Measurements from ENCODE around the gene LILRB5.
"Not testable (repeated sequence)": the region's sequence is repeated elsewhere in the genome, so short reads cannot be mapped to it uniquely, and the experiment has no call there.

LILRB5 gene

GRCh38 chr19:54209811-54210494, 47.1 kb downstream of the LILRB5 start:
- peak; percentile 76 for DNase-seq

- DNase-seq: no peak
Observed at GRCh38 chr19:54209058-54209810, 47.8 kb downstream of the LILRB5 start.

GRCh38 chr19:54208784-54209057, 48.4 kb downstream of the LILRB5 start:
- no peak for DNase-seq

- DNase-seq: no peak
Observed at GRCh38 chr19:54207983-54208783, 48.9 kb downstream of the LILRB5 start.

GRCh38 chr19:54207676-54207982, 49.4 kb downstream of the LILRB5 start:
- DNase-seq: no peak

- DNase-seq: not testable (repeated sequence)
Observed at GRCh38 chr19:54207193-54207592, 49.9 kb downstream of the LILRB5 start.

GRCh38 chr19:54206831-54207177, 50.3 kb downstream of the LILRB5 start:
- DNase-seq: no peak

GRCh38 chr19:54206030-54206830, 50.8 kb downstream of the LILRB5 start:
- no peak for DNase-seq

GRCh38 chr19:54204767-54205468, 52.2 kb downstream of the LILRB5 start:
- no peak for DNase-seq

- no peak for DNase-seq
Observed at GRCh38 chr19:54203151-54203611, 53.9 kb downstream of the LILRB5 start.

GRCh38 chr19:54201980-54202379, 55.1 kb downstream of the LILRB5 start:
- no peak for DNase-seq

- no peak for DNase-seq
Observed at GRCh38 chr19:54201172-54201701, 55.8 kb downstream of the LILRB5 start.

All from NCI-H187 treated with DMSO at 0.1 percent for 48 hours (cell line).